NCI-H146 treated with DMSO at 0.1 percent for 48 hours (cell line): ENCODE measurements around the gene OLFML3.

Experiments used
- DNase-seq: peaks from one replicate; lab custom pipeline; 2025; ENCODE audit not compliant: unreplicated experiment; lab: John Stamatoyannopoulos, UW

The OLFML3 gene

DNA sequence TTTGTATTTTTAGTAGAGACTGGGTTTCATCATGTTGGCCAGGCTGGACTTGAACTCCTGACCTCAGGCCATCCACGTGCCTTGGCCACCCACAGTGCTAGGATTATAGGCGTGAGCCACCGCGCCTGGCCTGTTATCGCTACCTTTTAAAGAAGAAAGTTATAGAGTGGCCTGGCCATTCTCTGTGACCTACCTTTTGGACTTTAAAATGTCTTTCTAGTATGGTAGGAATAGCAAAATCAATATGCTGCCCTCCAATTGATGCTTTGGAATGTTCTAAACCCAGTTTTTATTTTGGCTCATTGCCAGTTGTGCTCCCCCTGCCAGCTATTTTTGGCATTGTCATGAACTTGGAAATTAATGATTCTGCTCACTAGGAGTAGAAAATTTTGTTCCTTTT is 30.3 kb upstream of the OLFML3 start:
- DNase-seq: no peak

DNA sequence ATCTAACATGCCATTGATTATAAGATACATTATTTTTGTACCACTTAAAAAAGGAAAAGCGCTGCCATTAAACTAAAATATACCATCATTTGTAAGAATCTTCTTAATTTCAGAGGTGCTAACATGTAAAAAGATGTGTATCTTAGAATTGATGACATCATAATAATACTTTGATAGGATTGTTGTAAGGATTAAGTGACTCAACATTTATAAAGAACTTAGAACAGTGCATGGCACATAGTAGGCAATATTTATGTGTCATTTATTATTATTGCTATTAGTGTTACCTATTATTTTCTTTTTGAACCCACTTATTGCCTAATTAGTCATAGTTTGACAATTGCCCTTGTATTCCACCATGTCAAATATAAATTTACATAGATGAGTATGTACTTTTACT is 28.4 kb upstream of the OLFML3 start:
- DNase-seq: no peak

DNA sequence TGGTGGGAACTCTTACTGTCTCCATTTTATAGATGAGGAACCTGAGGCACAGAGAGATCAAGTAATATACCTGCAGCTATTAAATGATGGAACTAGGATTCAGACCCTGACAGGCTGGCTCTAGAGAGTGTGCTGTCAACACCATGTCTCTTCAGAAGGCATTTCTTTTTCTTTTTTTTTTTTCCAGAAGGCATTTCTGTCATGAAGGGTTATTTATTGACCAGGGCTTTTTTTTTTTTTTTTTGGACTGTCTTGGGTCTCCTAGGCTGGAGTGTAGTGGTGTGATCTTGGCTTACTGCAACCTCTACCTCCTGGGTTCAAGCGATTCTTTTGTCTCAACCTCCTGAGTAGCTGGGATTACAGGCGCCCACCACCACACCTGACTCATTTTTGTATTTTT is 27.6 kb upstream of the OLFML3 start:
- DNase-seq: no peak

DNA sequence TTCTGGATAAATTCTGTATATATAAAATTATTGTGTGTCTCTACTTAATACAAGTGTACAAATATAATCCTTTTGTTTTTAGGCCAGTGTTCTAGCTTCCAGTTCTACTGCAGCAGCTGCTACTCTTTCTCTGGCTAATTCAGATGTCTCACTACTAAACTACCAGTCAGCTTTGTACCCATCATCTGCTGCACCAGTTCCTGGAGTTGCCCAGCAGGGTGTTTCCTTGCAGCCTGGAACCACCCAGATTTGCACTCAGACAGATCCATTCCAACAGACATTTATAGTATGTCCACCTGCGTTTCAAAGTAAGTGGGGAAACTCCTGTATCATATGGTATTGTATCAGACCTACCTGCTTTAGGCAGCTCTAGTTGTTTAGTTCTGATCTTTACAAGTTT is 21.3 kb upstream of the OLFML3 start:
- no peak for DNase-seq

DNA sequence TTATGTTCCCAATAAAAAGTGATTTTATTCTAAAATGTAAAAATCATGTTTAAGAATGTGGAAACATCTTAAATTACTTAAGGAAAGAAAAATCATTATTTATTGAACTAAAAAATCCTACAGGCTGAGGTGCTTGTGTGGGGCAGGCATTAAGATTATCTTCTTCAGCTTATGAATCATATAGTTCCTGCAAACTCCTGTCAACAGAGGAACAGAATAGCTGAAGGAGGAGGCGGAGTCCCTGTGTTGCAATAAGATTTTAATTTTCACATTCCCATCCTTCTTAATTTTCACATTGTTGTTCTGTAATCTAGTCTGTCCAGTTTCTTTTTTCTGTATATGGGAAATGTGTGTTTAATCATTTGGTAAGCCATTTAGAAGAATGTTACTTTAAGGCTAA is 20.6 kb upstream of the OLFML3 start:
- DNase-seq: no peak

DNA sequence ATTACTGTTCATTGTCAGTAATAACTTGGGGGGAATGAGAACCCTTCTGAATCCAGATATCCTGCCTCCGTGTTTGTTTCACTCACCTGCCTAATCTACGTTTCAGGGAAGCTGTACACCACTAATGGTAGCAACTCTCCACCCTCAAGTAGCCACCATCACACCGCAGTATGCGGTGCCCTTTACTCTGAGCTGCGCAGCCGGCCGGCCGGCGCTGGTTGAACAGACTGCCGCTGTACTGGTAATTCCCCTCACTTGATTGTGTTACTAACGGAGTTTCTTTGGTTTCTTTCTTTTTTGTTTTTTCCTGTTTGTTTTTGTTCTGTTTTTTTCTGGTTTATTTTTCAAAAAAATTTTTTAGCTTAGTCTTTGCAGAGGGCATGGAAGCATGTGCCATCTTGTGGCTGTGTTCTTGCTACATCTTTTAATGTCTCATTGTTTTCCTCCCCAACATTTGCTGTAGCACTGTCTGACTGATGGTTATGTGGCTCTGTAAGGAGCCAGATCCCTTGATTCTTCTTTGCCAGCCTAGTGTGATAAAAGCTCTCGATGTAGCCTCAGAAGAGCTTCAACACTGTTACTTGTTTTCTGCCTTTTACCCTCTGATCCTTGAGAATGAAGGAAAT is 15.9 kb upstream of the OLFML3 start:
- no peak for DNase-seq

DNA sequence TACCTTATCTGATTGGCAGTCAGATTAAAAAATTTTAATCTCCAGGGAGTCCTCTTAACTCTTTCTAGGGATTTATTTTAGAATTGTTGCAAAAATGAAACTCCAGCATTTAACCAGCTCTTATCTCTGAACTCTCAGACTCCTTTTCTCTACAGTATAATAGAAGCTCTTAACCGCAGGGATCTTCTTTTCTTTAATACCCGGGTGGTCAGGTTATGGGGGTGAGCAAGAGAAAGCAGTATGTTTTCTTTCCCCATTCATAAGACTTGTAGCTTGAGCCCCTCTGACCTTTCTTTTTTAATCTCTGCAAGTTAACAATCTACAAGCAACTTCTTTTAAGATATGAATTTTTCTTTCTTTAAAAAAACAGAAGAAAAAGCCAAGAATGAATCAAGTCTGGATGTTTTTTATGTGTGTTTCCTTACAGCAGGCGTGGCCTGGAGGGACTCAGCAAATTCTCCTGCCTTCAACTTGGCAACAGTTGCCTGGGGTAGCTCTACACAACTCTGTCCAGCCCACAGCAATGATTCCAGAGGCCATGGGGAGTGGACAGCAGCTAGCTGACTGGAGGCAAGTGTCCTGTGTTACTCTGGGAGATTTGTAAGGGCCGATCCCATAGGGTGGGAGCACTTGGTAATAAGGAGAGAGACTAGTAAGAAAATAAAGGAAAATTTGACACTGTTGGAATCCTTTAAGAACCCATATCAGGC is 13.4 kb upstream of the OLFML3 start:
- no peak for DNase-seq

DNA sequence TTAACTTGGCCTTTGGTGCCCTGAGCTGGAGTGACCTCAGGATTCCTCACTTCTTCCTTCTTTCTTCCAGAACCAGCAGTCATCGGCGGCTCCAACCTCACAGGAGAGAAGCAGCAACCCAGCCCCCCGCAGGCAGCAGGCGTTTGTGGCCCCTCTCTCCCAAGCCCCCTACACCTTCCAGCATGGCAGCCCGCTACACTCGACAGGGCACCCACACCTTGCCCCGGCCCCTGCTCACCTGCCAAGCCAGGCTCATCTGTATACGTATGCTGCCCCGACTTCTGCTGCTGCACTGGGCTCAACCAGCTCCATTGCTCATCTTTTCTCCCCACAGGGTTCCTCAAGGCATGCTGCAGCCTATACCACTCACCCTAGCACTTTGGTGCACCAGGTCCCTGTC is 6.3 kb upstream of the OLFML3 start:
- no peak for DNase-seq

DNA sequence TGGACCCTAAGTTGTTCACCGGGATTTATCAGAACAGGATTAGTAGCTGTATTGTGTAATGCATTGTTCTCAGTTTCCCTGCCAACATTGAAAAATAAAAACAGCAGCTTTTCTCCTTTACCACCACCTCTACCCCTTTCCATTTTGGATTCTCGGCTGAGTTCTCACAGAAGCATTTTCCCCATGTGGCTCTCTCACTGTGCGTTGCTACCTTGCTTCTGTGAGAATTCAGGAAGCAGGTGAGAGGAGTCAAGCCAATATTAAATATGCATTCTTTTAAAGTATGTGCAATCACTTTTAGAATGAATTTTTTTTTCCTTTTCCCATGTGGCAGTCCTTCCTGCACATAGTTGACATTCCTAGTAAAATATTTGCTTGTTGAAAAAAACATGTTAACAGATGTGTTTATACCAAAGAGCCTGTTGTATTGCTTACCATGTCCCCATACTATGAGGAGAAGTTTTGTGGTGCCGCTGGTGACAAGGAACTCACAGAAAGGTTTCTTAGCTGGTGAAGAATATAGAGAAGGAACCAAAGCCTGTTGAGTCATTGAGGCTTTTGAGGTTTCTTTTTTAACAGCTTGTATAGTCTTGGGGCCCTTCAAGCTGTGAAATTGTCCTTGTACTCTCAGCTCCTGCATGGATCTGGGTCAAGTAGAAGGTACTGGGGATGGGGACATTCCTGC is 3.9 kb upstream of the OLFML3 start:
- DNase-seq: no peak

DNA sequence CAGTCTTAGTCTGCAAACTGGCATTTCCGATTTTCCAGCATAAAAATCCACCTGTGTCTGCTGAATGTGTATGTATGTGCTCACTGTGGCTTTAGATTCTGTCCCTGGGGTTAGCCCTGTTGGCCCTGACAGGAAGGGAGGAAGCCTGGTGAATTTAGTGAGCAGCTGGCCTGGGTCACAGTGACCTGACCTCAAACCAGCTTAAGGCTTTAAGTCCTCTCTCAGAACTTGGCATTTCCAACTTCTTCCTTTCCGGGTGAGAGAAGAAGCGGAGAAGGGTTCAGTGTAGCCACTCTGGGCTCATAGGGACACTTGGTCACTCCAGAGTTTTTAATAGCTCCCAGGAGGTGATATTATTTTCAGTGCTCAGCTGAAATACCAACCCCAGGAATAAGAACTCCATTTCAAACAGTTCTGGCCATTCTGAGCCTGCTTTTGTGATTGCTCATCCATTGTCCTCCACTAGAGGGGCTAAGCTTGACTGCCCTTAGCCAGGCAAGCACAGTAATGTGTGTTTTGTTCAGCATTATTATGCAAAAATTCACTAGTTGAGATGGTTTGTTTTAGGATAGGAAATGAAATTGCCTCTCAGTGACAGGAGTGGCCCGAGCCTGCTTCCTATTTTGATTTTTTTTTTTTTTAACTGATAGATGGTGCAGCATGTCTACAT is 2.5 kb upstream of the OLFML3 start:
- DNase-seq: no peak

DNA sequence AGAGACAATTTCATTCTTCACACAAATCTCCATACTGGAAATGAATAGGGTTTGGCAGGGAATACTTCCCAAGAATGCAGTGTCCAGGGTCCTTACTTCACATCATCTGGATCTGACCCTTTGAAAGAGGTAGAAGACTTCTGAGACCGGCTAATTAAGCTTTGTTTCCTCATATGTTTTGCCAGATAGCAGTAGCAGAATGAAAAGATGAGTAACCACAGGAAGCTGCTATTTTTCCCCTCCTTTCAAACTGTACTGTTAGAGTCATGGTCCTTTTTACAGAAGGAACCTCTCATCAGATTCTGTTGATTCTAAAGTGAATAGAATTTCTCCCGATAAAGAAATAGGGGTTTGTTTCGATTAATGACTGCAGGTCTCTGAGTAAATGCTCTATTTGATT is 1.4 kb upstream of the OLFML3 start:
- no peak for DNase-seq

DNA sequence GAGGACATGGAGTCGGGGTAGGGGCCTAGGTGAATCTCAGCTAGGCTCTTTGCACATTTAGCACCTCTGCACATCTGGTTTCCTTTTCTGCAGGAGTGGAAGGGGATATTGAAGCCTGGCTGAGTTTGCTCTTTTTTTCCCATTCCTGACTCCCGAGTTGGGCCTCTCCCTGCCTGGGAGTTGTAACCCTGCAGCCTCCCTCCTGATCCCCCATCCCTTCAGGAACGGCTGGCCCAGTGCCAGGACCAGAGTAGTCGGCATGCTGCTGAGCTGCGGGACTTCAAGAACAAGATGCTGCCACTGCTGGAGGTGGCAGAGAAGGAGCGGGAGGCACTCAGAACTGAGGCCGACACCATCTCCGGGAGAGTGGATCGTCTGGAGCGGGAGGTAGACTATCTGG is 836 bp downstream of the OLFML3 start:
- no peak for DNase-seq

DNA sequence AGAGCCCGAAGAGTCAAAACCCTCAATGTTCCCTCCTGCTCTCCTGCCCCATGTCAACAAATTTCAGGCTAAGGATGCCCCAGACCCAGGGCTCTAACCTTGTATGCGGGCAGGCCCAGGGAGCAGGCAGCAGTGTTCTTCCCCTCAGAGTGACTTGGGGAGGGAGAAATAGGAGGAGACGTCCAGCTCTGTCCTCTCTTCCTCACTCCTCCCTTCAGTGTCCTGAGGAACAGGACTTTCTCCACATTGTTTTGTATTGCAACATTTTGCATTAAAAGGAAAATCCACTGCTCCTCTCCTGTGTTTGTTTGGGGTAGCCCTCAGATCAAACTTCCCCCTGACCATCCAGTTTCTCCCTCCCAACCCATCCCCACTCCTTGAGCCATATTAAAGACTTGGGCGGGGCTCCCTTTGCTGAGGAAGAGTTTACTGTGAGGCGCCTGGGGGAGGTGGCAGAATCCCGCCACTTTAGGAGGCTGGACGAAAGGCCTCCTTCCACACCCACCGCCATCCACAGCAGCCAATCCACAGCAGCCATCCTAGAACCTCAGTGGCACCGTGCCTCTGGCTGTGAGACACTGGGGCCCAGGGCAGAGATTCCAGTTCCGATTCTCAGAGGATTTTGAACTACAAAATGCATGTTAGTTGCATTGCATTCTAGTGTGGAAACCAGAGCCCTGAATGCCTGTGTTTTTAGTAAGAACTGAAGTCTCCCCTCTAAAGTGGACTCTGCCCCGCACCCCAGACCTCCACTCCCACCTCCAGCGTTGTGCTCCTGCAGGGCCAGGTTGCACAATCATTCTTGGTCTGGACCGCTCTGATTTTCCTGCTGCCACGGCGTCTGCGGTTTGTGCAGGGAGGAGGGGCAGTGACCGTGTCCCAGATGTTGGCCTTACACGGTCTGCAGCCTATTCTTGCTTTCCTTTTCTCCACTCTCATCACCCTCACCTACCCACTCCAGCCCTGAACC is 3.0 kb downstream of the OLFML3 start:
- no peak for DNase-seq

DNA sequence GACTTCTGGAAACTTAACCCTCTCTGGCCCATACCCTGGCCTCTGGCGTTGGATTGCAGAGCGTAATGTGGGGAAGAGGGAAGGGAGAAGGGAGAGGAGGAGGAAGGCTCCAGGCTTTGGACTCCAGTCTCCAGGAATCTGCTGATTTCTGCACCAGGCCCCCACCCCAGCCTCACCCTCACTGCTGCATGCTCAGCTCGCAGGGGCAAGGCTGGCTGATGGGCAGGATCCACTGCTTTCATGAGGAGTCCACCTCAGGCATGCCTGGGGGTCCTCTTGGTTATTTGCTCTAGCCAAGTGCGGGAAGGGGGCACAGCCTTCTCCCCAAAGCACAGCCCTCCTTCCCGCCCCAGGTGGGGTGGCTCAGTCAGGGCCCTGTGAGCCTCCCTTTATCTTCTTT is 3.7 kb downstream of the OLFML3 start:
- DNase-seq: no peak

DNA sequence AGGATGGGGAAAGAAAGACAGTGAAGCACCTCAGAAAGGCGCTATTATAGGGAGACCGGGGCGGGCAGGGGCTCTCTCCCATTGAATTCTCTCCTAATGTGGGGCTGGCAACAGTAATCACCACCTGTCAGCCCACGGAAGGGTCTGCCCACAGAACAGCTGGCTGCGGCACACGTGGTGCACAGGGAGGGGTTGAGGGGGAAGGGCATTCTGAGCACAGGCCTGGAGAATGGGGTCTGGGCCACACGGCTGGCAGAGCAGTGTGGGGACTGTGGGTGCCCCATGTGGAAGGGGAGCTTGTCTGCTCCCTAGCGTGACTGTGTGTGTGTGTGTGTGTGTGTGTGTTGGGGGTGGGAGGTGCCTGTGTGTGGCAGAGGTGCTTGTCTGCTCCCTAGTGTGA is 4.1 kb downstream of the OLFML3 start:
- DNase-seq: no peak

DNA sequence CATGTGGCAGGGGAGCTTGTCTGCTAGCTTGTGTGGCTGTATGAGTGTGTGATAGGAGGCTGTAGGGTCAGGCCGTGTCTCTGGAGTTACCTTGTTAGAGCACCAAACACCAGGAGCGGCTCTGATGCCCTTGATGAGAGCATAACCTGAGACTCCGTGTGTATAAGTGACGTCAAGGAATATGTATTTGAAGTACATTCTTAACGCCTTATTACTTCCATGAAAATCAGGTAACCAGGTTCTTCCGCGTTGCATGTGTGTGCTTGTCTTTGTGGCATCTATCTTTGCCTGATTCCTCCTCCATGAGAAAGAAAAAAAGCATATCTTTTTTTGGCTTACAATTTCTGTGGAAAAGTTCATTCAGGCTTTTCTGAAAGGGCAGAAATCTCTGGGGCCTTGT is 4.6 kb downstream of the OLFML3 start:
- no peak for DNase-seq

DNA sequence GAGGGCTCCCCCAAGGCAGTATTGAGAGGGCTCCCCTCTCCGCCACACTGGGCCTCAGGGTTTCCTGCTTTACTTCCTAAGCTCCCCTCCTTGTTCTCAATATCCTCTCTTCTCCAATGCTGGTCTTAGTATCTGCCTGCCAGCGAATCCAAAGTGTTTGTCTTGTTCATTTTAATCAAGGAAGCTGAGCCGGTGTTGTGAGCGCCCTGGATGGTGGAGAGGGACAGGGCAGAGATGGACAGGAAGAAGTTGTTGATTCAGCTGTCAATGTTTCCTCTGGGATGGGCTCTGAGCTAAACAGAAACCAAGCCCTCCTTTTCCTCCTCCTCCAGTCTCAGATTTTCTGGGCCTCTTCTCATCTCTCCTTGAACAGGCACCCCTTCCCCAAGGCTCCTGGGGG is 5.4 kb downstream of the OLFML3 start:
- peak; percentile 8 for DNase-seq

DNA sequence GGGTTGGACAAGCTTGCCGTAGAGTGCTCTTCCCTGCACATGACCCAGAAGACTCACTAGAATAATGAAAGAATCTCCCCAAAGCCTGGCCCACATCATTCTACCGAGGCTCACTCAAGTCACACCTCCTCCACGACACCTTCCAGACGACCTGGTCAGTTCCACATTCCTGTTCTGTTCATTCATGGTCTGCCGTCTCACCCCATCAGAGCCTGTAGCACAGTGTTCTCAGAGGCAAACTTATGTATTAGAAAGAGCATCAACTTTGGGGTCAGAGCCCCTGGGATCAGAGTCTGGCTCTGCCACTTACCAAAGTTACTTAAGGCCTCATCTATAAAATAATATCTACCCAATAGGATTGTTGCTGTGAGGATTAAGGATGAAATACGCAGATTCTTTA is 7.5 kb downstream of the OLFML3 start:
- DNase-seq: no peak

DNA sequence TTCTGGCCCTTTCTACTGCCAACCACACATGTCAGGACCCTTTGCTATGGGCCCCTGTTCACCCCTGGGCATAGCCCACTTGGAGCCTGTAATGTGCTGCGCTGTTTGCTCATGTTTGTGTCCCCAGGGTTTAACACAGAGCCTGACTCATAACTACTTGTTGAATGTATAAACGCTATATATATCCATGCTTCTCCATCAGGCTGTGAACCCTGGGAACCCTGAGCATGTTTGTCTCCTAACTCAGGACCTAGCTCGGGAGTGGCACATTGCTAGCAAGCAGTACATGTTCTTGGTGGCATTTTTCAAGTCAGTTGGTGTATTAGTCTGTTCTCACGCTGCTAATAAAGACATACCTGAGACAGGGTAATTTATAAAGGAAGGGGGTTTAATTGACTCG is 8.0 kb downstream of the OLFML3 start:
- DNase-seq: no peak

DNA sequence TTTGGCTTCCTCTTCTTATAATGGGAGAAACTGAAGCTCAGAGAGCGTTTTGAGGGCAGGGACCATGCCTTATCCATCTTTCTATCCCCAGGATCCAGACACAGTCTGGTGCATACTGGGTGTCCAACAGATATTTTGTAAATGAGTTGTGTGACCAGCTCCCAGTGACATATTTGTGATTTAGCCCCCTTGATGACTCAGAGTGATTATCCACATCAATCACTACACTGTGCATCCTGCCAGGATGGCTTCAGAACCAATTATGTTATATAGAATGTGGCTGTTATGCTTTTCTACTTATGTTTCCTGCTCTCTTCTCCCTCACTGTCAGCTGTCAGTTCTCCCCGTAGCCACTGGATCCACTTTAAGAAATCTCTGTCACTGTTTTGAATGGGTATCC is 11.3 kb downstream of the OLFML3 start:
- DNase-seq: no peak

DNA sequence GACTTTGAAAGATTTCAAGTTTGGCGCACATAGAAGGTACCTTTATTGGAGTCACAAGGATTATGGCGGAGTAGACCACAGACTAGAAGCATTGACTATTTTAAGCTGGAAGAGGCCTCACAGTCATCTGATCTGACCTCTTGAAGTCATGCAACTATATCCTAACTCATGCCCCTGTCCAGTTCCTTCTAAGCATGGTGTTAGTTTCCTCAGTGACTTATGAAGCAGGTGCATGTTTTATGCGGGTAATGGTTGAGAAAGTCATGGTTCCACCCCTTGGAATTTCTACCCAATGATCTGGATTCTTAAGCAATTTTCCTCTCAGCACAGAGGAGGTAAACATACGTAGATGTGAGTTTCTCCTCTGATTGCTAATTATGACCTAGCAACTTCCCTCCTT is 11.7 kb downstream of the OLFML3 start:
- no peak for DNase-seq
